Mesendoderm (in vitro differentiated cells): Measurements from ENCODE around the gene TRIB2.
A peak's percentile ranks its signal among the peaks of the same experiment; 100 is the strongest.

Source experiments
- DNase-seq: peaks from one replicate; pipeline ENCODE4 v3.0.0; 2013
- H2AK5ac ChIP-seq: 2 replicates; pipeline ENCODE4 v1.6.1; 2013; ENCODE audit warnings: low read length, inconsistent platforms
- H2BK120ac ChIP-seq: 2 replicates; pipeline ENCODE4 v1.6.1; 2013; ENCODE audit warnings: low read depth, mild to moderate bottlenecking, low read length, moderate library complexity, mixed read lengths
- H2BK15ac ChIP-seq: replicated peaks from 2 replicates; pipeline ENCODE4 v1.6.1; 2013; ENCODE audit warnings: low read depth, mild to moderate bottlenecking, moderate library complexity
- H2BK5ac ChIP-seq: 2 replicates; pipeline ENCODE4 v1.6.1; 2013; ENCODE audit warnings: low read length, inconsistent platforms
- H3K18ac ChIP-seq: 2 replicates; pipeline ENCODE4 v1.6.1; 2013; ENCODE audit warnings: mild to moderate bottlenecking, low read length, mixed read lengths
- H3K23ac ChIP-seq: one replicate; pipeline ENCODE4 v1.6.1; 2013; ENCODE audit warnings: low read length
- H3K27ac ChIP-seq: 2 replicates; pipeline ENCODE4 v1.5.1; 2013; ENCODE audit warnings: low read depth, mild to moderate bottlenecking, inconsistent platforms, low read length, moderate library complexity
- H3K27me3 ChIP-seq: 2 replicates; pipeline ENCODE4 v1.6.1; 2013; ENCODE audit warnings: low read length, control low read depth, mild to moderate bottlenecking, inconsistent platforms; ENCODE audit not compliant: insufficient read depth, poor library complexity
- H3K36me3 ChIP-seq: 2 replicates; pipeline ENCODE4 v1.6.1; 2013; ENCODE audit warnings: low read length, inconsistent platforms; ENCODE audit not compliant: control insufficient read depth, insufficient read depth
- H3K4ac ChIP-seq: one replicate; pipeline ENCODE4 v1.6.1; 2013; ENCODE audit warnings: low read depth, mild to moderate bottlenecking, low read length, moderate library complexity
- H3K4me1 ChIP-seq: 2 replicates; pipeline ENCODE4 v1.6.1; 2013; ENCODE audit warnings: low read depth, low read length, inconsistent platforms; ENCODE audit not compliant: control insufficient read depth
- H3K4me2 ChIP-seq: 2 replicates; pipeline ENCODE4 v1.6.1; 2013; ENCODE audit warnings: low read length
- H3K4me3 ChIP-seq: 2 replicates; pipeline ENCODE4 v1.5.1; 2013; ENCODE audit warnings: mild to moderate bottlenecking, low read length
- H3K56ac ChIP-seq: one replicate; pipeline ENCODE4 v1.6.1; 2013; ENCODE audit warnings: low read length
- H3K79me1 ChIP-seq: 2 replicates; pipeline ENCODE4 v1.6.1; 2013; ENCODE audit warnings: low read length, inconsistent platforms
- H3K79me2 ChIP-seq: 2 replicates; pipeline ENCODE4 v1.6.1; 2013; ENCODE audit warnings: mild to moderate bottlenecking, low read length; ENCODE audit not compliant: control insufficient read depth, insufficient read depth
- H3K9ac ChIP-seq: 2 replicates; pipeline ENCODE4 v1.6.1; 2013; ENCODE audit warnings: low read length, inconsistent platforms
- H4K5ac ChIP-seq: one replicate; pipeline ENCODE4 v1.6.1; 2013; ENCODE audit warnings: low read length
- H4K8ac ChIP-seq: one replicate; pipeline ENCODE4 v1.6.1; 2013; ENCODE audit warnings: low read depth, mild to moderate bottlenecking, control low read depth, low read length, moderate library complexity
- WGBS: extraction: QIAGEN DNeasy Blood & Tissue Kit; methylation state at CpG from one replicate; pipeline ENCODE4 v1.1.7; 2013; ENCODE audit warnings: low lambda C conversion rate, missing lambda C conversion rate; ENCODE audit not compliant: insufficient coverage; ENCODE audit errors: extremely low coverage; 5-methylcytosine and 5-hydroxymethylcytosine counted together

TRIB2 gene

DNA sequence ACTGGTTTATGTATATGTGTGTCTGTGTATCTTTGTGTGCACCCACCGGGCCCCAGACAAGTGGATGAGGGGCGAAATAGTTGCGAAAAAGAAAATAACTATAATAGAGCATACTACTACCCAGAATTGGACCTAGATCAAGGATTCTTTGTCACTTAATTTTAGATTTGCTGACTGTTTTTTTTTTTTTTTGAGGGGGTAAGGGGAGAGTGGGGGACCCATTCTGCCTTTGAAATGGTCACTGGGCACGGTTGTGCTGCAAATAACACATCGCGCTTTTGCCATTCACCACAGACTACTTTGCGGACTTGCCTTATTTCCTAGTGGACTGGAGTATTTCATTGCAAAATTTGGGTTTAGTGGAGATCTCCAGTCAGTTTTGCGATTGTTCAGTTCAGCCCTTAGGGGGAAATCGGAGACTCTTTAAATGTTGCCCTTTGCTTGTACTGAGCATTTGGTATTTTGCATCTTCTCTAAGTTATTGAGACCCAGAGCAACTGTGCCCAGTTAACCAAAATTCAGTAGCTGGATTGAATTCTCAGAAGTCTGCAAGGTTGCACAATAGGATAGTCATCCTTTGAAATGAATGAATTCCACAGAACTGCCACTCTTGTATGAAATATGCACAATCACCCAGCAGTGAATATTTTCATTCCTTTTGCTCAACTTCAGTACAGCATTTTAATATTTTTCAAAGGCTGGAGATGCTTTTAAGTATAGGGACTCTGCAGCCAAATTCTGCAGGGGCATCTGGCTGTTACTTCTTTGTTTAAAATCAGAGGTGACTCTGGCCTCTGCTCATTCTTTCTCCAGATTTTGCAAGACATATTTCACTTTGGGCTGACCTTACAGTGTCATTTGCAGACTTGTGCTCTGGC lies 2.9 kb downstream of the TRIB2 start:
- Histone ChIP-seq H3K4me3 (peak overlapping the region; percentile 56), H2BK5ac (no peak overlapping the region), H3K27me3 (no peaks in the 10 kb centered on the region), H4K8ac (no peak overlapping the region), H3K79me2 (peaks cover 39% of the 10 kb centered on the region), H3K9ac (peak overlapping the region; percentile 85), H3K56ac (peak overlapping the region; percentile 88), H3K36me3 (no peaks in the 10 kb centered on the region), H3K4me1 (peaks cover 4% of the 10 kb centered on the region), H3K18ac (peak overlapping the region; percentile 69), H3K23ac (no peak overlapping the region), H2BK120ac (no peak overlapping the region), H2BK15ac (no peak overlapping the region), H3K4me2 (peak overlapping the region; percentile 77), H3K4ac (no peak overlapping the region), H3K27ac (peak overlapping the region; percentile 22), H4K5ac (no peak overlapping the region), H2AK5ac (no peak overlapping the region), H3K79me1 (peaks cover 7% of the 10 kb centered on the region)
- WGBS = no CpG with 5 or more reads among the region's 9 CpGs
- DNase-seq = peak; percentile 2

DNA sequence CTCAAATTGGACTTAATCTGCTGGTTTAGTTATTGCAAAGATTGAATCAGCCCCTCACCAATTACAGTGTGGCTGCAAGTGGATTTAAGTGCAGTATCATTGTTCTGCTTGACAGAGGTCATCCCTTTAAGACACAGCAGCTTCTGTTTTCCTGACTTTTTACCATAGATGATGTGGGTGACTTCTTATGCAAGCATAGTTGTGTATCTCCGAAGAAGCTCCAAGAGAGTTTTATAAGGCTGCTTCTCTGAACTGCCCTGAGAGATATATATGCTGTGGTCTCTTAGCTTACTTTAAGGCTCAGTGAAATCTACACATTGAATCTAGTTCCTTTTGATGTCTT lies 3.5 kb downstream of the TRIB2 start:
- Histone ChIP-seq H4K5ac (no peak overlapping the region), H3K79me2 (peaks cover 39% of the 10 kb centered on the region), H3K4ac (no peak overlapping the region), H3K27ac (no peak overlapping the region), H3K27me3 (no peaks in the 10 kb centered on the region), H3K79me1 (peaks cover 7% of the 10 kb centered on the region), H3K4me2 (peak overlapping the region; percentile 22), H3K9ac (peak overlapping the region; percentile 27), H3K36me3 (no peaks in the 10 kb centered on the region), H3K18ac (no peak overlapping the region), H3K4me1 (peaks cover 4% of the 10 kb centered on the region), H3K23ac (no peak overlapping the region), H2BK15ac (no peak overlapping the region), H2BK120ac (no peak overlapping the region), H4K8ac (no peak overlapping the region), H3K56ac (peak overlapping the region; percentile 19), H3K4me3 (no peak overlapping the region), H2BK5ac (no peak overlapping the region), H2AK5ac (no peak overlapping the region)
- no CpG with 5 or more reads among the region's 1 CpG for WGBS
- DNase-seq = peak; percentile 18

DNA sequence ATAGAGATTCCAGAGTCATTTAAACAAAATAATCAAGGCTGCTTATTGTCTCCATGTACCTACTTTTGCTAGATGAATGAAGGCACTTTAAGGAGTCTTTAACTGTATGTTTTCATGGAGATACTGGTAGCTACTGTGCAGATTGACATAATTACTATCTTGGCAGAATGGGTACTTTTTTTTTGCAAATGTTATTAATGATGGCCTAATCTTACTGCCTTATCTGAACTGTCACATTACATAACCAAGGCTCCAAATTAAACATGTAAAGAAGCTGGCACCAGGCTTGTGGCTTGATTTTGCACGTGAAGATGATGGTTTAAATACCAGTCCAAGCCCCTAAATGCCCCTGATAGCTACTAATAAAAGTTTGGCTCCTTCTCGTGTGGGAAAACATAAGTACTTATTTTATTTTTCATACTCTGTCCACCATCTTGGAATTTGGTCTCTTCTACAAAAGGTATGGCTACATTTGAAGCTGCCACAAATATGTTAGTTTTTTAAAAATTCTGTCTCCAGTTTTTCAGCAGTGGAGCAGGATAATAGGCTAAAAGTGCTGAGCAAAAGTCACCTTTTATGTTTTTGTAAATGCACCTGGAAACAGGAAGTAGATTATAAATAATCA lies 4.1 kb downstream of the TRIB2 start:
- Histone ChIP-seq H3K79me2 (peaks cover 39% of the 10 kb centered on the region), H2AK5ac (no peak overlapping the region), H3K4me3 (no peak overlapping the region), H2BK5ac (no peak overlapping the region), H4K8ac (no peak overlapping the region), H3K27me3 (no peaks in the 10 kb centered on the region), H4K5ac (no peak overlapping the region), H3K4me1 (peaks cover 4% of the 10 kb centered on the region), H2BK15ac (no peak overlapping the region), H3K23ac (no peak overlapping the region), H2BK120ac (no peak overlapping the region), H3K27ac (no peak overlapping the region), H3K18ac (no peak overlapping the region), H3K56ac (no peak overlapping the region), H3K9ac (no peak overlapping the region), H3K79me1 (peaks cover 7% of the 10 kb centered on the region), H3K4me2 (no peak overlapping the region), H3K4ac (no peak overlapping the region), H3K36me3 (peaks cover 2% of the 10 kb centered on the region)
- no CpG with 5 or more reads among the region's 2 CpGs for WGBS
- no peak for DNase-seq

DNA sequence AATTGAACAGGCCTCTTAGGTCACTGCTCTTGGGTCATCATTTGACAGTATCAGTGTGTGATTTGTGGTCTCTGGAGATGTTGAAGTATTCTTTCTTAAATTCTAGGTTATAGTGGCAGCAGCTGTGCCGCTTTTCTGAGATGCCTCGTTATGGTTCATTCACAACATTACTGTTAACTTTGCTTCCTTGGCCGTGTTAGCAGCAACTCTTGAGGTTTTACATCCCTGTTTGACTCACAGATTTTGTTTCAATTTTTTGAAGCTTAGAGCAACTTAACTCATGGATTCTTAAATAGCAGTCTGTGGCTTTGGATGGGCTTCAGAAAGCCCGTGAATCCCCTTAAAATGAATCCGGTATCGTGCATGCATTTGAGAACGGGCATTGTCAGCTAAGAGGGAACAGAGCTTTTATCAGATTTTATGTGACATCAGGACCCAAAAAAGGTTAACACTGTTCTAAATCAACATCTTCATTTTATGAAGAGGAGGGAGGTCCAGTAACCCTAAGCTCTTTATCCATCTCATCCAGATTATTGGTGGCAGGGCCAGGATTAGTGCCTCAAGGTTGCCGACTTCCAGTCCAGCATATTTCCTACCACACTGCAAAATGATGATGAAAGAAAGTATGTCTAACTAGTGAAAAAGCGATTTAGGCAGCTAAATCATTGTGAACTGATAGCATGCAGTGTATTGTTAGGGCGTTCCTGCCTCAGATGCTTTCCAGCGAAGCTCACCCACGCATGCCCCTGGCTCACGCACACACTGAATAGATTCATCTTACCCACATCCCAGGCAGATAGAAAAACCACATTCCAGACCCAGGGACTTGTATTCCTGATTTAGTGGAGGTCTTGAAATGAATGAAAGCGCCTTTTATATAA lies 5.1 kb downstream of the TRIB2 start:
- Histone ChIP-seq H3K79me1 (peaks cover 11% of the 10 kb centered on the region), H3K18ac (peak overlapping the region; percentile 19), H3K9ac (no peak overlapping the region), H2BK5ac (no peak overlapping the region), H3K79me2 (peaks cover 39% of the 10 kb centered on the region), H2BK120ac (no peak overlapping the region), H3K4me1 (peaks cover 4% of the 10 kb centered on the region), H3K4ac (no peak overlapping the region), H2BK15ac (no peak overlapping the region), H4K5ac (no peak overlapping the region), H3K23ac (no peak overlapping the region), H2AK5ac (no peak overlapping the region), H3K27me3 (no peaks in the 10 kb centered on the region), H4K8ac (no peak overlapping the region), H3K56ac (no peak overlapping the region), H3K36me3 (peaks cover 2% of the 10 kb centered on the region), H3K4me3 (no peak overlapping the region), H3K4me2 (no peak overlapping the region), H3K27ac (no peak overlapping the region)
- DNase-seq = no peak
- no CpG with 5 or more reads among the region's 14 CpGs for WGBS

DNA sequence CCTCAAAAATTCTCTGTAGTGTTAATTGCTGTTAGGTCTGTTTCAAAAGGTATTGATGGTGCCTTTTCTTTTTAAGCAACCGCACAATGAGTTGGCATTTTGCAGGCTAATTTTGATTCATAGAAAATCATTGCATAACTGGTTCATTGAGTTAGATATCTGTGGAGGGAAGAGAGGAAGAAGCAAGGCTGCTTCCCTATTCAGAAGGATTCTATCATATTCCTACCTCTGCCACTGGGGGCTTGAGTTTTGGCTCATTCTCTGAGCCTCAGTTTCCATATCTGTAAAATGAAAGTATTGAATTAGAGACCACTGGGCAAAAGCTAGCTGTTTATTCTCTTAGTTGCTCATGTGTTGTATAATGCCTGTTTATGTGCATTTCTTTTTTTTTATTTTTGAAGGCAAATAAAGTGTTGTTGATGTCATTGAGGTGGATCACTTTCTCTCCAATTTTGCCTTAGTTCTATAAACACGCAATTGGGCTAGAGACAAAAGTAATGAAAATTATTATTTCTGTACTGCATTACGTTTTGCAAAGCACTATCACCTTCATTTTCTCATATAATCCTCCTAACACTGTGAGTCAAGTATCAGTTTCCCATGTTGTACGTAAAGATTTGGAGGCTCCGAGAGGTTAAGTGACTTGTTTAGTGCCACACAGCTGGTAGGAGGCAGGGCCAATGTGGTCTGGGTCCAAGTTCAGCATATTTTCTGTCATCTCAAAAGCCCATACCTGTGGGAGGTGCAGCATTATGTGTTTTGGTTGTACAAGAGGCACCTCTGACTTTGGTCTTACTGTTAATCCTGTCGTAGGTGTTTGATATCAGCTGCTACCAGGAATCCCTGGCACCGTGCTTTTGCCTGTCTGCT lies 5.9 kb downstream of the TRIB2 start:
- Histone ChIP-seq H3K27ac (no peak overlapping the region), H2BK5ac (no peak overlapping the region), H2BK15ac (no peak overlapping the region), H3K9ac (no peak overlapping the region), H4K8ac (no peak overlapping the region), H3K56ac (no peak overlapping the region), H4K5ac (no peak overlapping the region), H3K79me1 (peaks cover 12% of the 10 kb centered on the region), H3K36me3 (peaks cover 2% of the 10 kb centered on the region), H3K79me2 (peaks cover 38% of the 10 kb centered on the region), H3K4ac (no peak overlapping the region), H3K4me1 (peaks cover 4% of the 10 kb centered on the region), H3K18ac (no peak overlapping the region), H3K4me2 (no peak overlapping the region), H3K23ac (no peak overlapping the region), H3K4me3 (no peak overlapping the region), H3K27me3 (no peaks in the 10 kb centered on the region), H2BK120ac (no peak overlapping the region), H2AK5ac (no peak overlapping the region)
- no CpG with 5 or more reads among the region's 7 CpGs for WGBS
- no peak for DNase-seq
